ENCODE results near the gene USP36.
"Not testable (repeated sequence)": the region's sequence is repeated elsewhere in the genome, so short reads cannot be mapped to it uniquely, and the experiment has no call there.

The USP36 gene

DNA sequence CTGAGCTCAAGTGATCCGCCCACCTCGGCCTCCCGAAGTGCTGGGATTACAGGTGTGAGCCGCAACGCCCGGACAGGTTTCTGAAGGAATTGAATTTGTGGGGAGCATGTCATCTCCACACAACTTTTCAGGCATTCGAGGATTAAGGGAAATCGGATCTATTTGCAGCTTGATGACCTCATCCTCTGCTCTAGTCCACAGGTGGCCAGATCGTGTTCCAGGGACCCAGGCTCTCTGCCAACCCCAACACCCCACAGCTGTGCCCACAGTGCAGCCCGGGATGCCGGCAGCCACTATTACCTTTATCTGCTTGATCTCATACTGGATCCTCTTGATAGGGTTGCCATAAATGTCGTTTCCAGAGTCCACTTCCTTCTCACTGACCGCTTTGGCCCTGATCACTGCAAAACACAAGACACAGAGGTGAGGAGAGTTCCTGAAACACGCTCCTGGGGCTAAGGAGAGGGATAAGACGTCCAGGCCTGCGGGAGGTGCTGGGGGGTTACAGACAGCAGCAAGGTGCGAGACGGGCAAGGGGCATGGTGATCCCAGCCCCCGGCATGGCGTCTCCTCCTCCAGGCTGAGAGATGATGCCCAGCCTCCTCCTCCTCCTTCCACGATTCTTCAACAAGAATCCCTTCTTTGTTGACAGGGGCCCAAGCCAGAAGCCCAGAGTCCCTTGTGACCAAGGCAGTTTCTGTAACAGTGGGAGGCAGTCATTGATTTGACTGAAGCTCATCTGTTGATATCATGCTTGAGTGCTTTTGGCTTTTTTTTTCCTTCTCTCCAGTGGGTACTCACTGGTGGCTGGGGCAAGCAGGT lies 33.1 kb upstream of the USP36 start:
- peak in 8 of 10 donors; percentile 52 to 94 (median 69) for DNase-seq
- intact Hi-C loops (cut with DNase I), result no loop called here

GRCh38 chr17:78872486-78872885 lies 31.9 kb upstream of the USP36 start:
- intact Hi-C loops (cut with DNase I), result no loop called here
- DNase-seq, result no peak

GRCh38 chr17:78870621-78871020 lies 30.0 kb upstream of the USP36 start:
- intact Hi-C loops (cut with DNase I), result no loop called here
- DNase-seq, result peak in 2 of 10 donors; percentile 65 to 71

- DNase-seq, result no peak
- intact Hi-C loops (cut with DNase I), result no loop called here
Measured at GRCh38 chr17:78868391-78868790, 27.8 kb upstream of the USP36 start.

GRCh38 chr17:78867046-78867445 lies 26.4 kb upstream of the USP36 start:
- DNase-seq; intact Hi-C loops (cut with DNase I): not testable (repeated sequence)

DNA sequence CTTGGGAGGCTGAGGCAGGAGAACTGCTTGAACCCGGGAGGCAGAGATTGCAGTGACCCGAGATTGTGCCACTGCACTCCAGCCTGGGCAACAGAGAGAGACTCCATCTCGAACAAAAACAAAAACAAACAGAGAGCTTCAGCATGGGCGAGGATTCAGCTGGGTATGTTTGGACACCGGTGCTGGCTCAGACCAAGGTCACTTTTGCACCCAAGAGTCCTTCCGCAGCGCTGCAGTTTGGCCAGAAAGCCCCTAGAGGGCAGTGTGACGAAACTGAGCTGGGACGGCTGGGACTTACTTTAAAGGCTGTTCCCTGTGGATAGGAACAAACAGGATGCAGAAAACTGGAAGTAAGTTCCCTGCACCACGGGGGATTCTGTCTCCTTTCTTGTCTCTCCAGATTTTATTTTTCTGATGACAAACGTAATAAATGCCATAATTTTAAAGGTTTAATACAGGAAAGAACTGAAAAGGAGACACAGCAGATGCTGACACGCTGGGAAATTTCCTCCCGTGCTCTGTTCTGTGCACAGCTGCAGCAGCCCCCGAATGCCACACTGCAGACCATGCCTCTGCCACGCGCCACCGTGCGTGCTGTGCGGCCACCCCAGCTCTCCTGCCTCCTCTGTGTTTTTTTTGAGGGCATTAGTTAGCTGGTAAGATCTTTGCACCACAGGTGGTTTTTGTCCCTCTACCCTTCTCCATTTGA lies 25.2 kb upstream of the USP36 start:
- intact Hi-C loops (cut with DNase I), result loop anchor here (1.0 kb wide), 1 partner anchor 105 kb away; no protein-coding TSS in a partner anchor
- DNase-seq, result peak; percentile 80 to 98 (median 90)

GRCh38 chr17:78864117-78864516 lies 23.5 kb upstream of the USP36 start:
- DNase-seq, result no peak
- intact Hi-C loops (cut with DNase I), result no loop called here

DNA sequence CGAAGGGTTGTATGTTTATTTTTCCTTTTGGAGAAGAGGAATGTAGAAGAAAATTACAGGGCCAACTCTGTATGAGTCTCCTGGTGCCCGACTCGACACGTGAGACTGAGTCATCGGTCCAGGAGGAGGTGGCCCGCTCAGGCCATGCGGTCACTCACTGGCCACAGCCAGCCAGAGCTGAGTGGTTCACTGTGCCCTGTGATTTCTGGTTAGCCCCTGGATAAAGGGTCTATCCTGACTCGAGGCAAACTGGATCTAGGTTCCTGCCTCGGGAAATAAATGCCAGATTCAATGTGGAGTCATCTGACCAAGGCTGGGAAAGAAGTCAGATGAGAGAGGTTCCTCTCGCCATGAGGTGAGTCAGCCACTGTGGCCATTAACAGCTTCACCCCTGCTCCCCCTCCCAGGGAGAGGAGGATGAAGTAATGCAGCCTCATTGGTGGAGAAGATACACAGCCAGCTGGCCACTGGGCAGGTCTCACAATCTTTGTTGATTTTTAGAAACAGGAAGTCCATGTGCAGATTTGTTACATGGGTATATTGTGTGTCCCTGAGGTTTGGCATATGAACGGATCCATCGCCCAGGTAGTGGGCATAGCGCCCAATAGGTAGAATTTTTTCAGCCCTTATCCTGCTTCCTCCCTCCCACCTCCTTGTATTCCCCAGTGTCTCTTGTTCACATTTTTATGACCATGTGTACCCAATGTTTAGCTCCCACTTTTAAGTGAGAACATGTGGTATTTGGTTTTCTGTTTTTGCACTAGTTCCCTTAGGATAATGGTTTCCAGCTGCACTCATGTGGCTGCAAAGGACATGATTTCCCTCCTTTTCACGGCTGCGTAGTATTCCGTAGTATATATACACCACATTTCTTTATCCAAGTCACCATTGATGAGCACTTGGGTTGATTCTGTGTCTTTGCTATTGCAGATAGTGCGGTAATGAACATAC lies 21.7 kb upstream of the USP36 start:
- DNase-seq, result peak in 3 of 10 donors; percentile 55 to 82 (median 64)
- intact Hi-C loops (cut with DNase I), result no loop called here

DNA sequence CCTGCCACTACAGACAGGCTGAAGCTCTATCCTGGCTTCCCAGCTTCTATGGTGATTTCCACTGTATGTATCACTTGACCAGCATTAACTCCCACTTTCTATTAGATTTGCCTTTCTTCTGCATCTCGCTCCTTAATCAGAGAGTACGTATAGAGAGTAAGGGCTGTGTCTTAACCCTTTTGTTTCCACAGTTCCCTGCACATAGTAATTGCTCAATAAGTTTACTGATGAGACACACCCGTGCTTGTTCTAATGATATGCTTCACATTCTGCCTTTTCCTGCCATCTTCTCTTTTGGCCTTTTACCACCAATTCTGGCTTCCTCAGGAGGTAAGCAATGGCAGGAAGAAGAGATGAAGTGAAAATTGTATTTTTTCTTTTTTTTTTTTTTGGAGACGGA lies 20.6 kb upstream of the USP36 start:
- intact Hi-C loops (cut with DNase I), result no loop called here
- no peak for DNase-seq

DNA sequence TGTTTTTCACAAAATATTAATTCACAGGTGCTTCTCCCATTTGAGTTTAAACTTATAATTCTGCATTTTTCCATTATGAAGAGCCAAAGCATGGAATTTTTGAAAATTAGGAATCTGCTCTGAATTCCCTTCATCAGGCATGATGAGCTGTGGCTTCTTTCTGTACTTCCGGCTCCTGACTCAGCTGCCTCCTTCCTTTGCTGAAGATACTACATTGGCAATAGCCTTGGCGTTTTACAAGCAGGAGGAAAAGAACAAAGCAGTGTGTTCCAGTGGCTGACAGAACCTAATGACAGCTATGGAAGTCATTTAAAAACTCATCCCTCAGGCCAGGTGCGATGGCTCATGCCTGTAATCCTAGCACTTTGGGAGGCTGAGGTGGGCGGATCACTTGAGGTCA lies 18.4 kb upstream of the USP36 start:
- DNase-seq, result no peak
- intact Hi-C loops (cut with DNase I), result no loop called here

DNA sequence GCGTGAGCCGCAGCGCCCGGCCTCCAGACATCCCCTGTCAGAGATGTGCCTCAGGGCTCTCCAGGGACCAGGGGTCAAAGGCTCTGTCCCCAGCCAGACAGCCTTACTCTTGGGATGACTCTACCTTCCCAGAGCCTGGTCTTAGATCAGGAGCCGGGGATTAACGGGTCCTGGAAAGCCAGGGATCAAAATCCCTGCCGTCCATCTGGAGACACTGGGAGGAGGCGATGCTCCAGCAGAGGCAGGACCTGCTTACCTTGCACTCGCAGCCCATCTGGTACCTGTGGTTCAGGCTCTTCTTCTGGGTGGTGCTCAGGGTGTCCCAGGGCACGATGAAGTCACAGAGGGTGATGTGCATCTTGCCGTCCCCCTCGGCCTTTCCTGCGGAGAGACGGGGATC lies 16.7 kb upstream of the USP36 start:
- intact Hi-C loops (cut with DNase I), result no loop called here
- peak in 1 of 10 donors; percentile 11 for DNase-seq

DNA sequence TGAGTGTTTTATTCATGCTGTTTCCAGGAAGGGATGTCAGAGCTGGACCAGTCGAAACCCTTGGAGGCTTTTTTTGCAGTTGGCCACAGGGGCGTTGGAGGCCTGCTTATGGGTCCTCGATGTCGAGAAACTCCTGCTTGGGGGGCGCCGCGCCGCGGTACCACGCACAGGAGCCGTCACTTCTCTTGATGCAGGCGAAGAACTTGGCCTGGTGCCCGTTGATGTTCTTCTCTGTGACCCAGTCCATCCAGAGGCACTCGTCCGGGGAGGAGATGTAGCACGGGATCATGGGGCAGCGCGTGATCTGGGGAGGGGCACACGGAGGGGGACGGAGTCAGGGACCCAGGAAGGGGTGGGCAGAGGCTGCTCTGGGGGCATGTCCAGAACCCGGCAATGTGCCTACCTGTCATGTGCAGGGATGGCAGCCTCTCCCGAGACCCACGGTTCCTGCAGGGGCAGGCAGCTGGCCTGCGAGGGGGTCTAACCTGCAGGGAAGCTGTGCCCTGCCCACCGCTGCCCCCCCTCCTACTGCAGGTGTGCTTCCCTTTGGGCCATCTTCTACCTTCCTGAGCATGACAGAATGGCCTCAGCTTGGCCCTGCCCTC lies 15.0 kb upstream of the USP36 start:
- intact Hi-C loops (cut with DNase I), result no loop called here

GRCh38 chr17:78854508-78854907 lies 13.9 kb upstream of the USP36 start:
- intact Hi-C loops (cut with DNase I), result no loop called here
- peak in 2 of 10 donors; percentile 59 to 71 for DNase-seq

More for the DNA sequence above, 15.0 kb upstream of the USP36 start:
- peak in 1 of 10 donors; percentile 77 for DNase-seq

DNA sequence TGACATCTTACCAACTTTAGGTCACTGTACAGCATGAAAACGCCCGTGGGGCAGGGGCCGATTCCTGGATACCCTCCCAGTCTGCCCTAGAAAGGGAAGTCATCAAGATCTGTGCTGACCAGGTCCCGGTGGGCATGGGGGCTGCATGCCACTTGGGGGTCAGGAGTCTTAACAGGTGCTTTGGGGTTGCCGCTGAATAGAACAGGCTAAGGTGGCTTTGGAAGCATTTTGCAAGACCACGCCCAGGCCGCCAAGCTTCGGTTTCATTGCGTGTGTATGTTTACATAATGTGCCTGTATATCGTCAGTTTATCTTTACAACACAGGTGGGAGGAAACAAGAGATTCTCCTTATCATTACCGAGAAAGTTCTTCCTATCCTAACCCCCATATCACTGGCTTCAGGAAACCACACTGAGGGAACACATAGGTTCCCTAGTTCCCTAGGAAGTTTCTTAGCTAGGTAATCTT lies 13.3 kb upstream of the USP36 start:
- DNase-seq, result peak in 2 of 10 donors; percentile 47 to 54
- intact Hi-C loops (cut with DNase I), result no loop called here

- intact Hi-C loops (cut with DNase I), result no loop called here
- DNase-seq, result peak in 2 of 10 donors; percentile 47 to 58
Measured at GRCh38 chr17:78852709-78853121, 12.1 kb upstream of the USP36 start.

DNA sequence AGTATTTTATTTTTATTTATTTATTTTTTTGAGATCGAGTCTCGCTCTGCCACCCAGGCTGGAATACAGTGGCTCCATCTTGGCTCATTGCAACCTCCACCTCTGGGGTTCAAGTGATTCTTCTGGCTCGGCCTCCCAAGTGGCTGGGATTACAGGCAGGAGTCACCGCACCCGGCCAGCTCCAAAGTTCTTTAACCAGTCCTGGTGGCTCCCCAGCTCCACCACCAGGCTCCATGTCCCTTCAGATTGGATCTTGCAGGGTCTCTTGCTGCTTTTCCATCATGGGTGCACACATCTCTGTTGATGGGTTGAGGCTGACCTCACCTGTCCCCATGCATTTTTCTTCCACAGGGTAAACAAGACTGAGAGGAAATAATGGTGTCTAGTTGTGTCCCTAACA lies 8.4 kb upstream of the USP36 start:
- intact Hi-C loops (cut with DNase I), result no loop called here
- DNase-seq, result peak in 2 of 10 donors; percentile 43 to 56

GRCh38 chr17:78847052-78847451 lies 6.4 kb upstream of the USP36 start:
- DNase-seq, result no peak
- intact Hi-C loops (cut with DNase I), result no loop called here

- DNase-seq, result peak in 5 of 10 donors; percentile 29 to 91 (median 57)
- intact Hi-C loops (cut with DNase I), result loop anchor here (5.0 kb wide), 1 partner anchor 117 kb away; no protein-coding TSS in a partner anchor
Measured at GRCh38 chr17:78844301-78845005, 3.8 kb upstream of the USP36 start.
